Islet precursor cell (in vitro differentiated cells): ENCODE measurements around the gene ALKBH6.
"Not testable (repeated sequence)": the region's sequence is repeated elsewhere in the genome, so short reads cannot be mapped to it uniquely, and the experiment has no call there.

Experiments used
- DNase-seq: peaks from one replicate; pipeline ENCODE4 v3.0.0-alpha.2; 2018

ALKBH6 gene

DNA sequence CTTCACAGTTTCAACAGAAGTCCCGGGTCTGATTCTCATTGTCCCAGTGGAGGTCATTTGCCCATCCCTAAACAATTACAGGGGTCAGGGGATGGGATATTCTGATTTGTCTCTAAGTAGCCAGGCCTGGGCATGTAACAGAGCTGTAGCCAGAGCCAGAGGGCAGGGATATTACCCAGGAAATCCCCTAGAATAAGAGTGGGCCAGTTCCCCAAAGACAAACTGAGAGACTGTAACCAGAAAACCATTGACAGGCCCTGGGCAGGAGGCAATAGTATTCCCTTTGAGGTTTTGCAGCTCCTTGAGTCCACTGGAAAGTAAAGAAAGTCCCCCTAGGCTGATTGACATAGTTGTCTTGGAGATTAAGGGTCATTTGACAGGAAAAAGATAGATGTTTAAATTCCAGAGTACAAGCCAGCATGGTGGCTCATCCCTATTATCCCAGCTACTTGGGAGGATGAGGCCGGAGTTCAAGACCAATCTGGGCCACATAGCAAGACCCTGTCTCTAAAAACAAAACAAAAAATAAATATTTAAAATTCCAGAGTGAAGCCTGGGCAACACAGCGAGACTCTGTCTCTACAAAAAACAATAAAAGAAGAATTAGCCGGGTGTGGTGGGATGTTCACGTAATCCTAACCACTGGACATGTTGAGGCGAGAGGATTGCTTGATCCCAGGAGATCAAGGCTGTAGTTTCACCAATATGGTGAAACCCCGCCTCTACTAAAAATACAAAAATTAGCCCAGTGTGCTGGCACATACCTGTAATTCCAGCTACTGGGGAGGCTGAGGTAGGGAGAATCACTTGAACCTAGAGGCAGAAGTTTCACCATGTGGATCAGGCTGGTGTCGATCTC, 20.9 kb downstream of the ALKBH6 start:
- DNase-seq, result no peak

DNA sequence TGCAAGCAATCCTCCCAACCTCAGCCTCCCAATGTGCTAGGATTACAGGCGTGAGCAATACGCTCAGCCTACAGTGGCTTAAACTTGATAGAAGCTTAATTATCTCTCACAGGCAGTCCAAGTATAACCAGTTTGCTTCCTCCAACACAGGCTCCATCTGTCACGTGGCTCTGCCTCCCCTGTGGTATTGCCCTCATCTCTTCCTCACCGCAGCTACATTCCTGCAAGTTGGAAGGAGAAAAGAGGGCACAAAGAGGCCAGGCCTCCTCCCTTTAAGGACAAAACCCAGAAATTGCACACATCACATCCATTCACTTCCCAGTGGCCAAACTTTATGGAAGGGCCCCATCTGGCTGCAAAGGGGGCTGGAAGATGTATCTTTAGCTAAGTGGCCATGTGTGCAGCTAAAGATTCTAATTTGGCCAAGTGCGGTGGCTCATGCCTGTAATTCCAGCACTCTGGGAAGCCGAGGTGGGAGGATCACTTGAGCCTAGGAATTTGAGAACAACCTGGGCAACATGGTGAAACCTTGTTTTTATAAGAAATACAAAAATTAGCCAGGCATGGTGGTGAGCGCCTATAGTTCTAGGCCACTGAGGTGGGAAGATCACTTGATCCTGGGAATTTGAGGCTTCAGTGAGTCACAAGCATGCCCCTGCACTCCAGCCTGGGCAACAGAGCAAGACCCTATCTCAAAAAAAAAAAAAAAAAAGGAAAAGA, 22.1 kb downstream of the ALKBH6 start:
- DNase-seq, result no peak

DNA sequence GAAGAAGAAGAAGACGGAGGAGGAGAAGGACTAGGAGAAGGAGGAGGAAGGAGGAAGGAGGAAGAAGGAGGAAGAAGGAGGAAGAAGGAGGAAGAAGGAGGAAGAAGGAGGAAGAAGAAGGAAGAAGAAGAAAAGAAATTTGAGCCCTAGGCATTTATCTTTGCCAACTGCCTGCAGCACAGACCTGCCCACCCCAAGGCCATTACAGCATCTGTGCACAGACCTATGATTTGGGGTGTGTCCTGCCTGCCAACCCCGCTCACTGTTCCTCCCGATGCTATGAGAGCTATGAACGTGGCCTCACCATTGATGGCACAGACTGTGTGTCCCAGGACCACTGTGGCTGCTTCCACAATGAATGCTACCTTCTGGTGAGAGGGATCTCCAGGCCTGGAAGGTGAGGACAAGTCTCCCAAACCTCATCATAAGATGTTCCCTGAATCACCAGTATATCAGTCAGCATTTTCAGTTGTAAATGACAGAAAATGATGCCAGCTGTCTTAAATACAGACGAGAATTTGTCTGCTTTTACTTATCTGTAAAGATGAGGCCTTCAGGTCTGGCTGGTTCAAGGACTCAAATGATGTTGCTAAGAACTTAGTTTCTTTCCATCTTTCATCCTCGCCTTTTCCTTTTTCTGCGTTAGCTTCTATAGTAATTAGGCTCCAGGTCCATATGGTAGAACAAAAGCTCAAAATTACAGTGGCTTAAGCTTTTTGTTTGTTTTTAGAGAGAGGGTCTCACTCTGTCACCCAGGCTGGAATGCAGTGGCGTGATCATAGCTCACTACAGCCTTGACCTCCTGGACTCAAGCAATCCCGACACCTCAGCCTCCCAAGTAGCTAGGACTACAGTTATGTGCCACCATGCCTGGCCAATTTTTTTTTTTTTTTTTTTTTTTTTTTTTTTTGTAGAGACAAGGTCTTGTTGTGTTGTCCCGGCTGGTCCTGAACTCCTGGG, 23.0 kb downstream of the ALKBH6 start:
- DNase-seq, result no peak

- no peak for DNase-seq
Measured at GRCh38 chr19:35990156-35990555, 23.9 kb downstream of the ALKBH6 start.

DNA sequence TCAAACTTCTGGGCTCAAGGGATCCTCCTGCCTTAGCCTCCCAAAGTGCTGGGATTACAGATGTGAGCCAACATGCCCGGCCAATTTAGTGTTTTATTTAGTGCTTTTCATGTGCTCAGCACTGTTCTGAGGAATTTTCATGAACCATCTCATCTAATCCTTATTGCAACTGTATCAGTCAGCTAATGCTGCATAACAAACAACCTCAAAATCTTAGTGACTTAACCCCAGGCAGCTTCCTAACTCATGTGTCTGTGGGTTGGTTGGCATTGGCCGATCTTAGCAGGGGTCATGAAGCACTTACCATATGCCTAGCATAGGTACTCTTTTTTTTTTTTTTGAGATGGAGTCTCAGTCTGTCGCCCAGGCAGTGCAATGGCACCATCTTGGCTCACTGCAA, 25.2 kb downstream of the ALKBH6 start:
- DNase-seq, result no peak

DNA sequence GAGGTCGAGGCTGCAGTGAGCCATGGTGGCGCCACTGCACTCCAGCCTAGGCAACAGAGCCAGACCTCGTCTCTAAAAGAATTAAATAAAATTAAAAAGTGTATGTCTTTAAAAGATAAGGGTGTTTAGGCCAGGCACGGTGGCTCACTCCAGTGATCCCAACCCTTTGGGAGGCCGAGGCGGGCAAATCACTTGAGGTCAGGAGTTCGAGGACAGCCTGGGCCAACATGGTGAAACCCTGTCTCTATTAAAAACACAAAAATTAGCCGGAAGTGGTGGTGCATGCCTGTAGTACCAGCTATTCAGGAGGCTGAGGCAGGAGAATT, 26.5 kb downstream of the ALKBH6 start:
- DNase-seq, result no peak

GRCh38 chr19:35986664-35987570, 27.1 kb downstream of the ALKBH6 start:
- DNase-seq, result peak; percentile 79

DNA sequence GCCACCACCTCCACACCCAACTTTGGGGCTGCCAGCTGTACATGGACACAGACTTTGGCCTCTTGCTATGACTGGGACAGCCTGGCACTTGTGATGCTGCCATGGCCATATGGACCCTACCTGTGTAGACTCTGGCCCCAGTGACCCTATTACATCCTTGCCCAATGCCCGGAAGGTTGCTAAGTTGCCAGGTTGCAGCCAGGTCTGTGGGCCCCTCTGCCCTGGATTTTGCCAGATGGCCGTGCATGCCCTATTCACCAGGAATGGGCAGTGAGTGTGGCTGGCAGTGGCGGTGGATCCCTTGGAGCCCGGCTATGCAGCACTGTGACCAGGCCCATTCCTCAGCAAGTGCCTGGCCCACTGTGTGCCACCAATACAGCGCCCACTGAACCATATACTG, 27.9 kb downstream of the ALKBH6 start:
- no peak for DNase-seq

- no peak for DNase-seq
Measured at GRCh38 chr19:35983177-35983576, 30.8 kb downstream of the ALKBH6 start.

- DNase-seq, result not testable (repeated sequence)
Measured at GRCh38 chr19:35980997-35981396, 33.0 kb downstream of the ALKBH6 start.

GRCh38 chr19:35978832-35979365, 35.1 kb downstream of the ALKBH6 start:
- DNase-seq, result no peak

DNA sequence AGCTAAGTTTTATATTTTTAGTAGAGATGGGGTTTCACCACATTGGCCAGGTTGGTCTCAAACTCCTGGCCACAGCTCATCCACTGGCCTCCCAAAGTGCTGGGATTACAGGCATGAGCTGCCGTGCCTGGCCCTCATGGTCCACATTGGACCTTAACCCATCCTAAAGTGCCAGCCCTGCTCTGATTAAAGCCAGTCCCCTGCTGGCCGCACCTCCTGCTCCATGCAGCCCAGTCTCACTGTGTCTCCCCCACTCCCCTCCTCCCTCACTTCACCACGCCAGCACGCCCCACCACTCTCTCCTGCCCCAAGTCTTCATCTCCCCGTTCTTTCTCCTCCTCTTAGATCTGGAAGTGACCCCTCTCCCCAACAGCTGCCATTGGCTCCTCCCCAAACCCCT, 35.7 kb downstream of the ALKBH6 start:
- DNase-seq, result no peak

DNA sequence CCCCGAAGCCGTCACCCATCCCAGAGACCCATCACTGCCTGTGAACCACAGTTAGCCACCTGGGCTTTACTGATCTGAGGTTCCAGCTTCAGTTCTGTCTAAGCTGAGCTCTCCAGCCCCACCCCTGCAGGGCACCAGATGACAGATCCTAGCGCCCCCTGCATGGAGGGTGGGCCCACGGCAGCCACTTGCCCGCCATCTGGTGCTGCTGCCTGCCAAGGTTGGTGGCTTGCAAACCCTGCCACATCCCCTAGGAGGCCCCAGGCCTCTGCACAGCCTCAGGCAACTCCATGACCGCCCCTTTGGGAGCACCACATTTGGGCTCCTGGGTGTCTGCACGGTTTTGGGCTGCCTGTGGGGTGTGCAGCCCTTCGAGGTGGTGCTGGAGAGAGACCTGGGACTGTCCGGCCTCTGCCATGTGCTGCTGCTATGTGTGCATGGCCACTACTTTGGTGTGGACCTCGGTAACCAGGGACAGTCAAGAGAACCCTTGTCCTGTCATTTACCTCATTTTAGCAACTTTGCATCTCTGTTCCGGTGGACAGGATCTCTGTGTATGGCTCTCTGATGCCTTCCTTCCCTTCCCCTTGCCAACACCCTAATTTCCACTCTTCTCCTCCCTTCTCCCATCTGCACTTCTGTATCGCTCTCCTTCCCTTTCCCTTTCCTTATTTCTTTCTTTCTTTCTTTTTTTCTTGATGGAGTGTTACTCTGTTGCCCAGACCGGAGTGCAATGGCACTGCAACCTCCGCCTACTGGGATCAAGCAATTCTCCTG, 36.4 kb downstream of the ALKBH6 start:
- DNase-seq, result peak; percentile 65

DNA sequence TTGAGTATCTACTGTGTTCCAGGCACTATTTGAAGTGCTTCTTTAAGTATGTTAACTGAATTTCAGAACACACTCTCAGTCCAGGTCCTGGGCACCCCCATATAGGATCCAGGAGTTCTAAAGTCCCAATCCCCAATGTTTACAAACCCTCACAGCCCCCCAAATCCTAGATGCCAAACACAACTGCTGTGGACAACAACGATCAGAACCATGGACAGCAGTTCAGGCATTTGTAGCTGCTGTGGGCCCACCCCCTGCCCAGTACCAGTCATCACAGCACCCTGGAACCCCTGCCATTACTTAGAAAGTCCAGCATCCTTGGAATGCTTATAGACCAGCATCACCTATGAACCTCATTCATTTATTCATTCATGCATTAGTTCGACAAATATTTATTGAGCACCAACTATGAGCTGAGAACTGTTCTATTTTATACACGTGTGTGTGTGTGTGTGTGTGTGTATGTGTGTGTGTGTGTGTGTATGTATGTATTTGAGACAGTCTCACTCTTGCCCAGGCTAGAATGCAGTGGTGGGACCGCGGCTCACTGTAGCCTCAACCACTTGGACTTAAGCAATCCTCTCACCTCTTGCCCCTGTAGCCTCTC, 38.3 kb downstream of the ALKBH6 start:
- DNase-seq, result peak; percentile 68

- no peak for DNase-seq
Measured at GRCh38 chr19:35973487-35973886, 40.5 kb downstream of the ALKBH6 start.

DNA sequence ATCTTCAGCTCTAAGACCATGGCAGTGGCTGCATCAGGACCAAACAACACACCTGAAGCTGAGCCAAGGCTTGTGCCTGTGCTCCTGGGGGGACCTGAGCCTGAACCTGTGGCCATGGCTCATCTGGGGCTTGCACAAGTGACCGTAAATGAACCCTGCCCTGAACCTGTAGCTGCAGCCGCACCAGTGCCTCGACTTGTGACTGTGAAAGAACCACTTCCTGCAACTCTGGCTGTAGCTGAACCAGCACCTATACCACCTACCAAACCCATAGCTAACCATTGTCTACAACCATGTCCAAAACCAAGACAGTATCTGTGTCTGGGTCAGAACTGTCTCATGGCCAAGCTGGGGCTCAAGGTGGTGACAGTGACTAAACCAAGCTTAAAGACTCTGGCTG, 47.2 kb downstream of the ALKBH6 start:
- no peak for DNase-seq

DNA sequence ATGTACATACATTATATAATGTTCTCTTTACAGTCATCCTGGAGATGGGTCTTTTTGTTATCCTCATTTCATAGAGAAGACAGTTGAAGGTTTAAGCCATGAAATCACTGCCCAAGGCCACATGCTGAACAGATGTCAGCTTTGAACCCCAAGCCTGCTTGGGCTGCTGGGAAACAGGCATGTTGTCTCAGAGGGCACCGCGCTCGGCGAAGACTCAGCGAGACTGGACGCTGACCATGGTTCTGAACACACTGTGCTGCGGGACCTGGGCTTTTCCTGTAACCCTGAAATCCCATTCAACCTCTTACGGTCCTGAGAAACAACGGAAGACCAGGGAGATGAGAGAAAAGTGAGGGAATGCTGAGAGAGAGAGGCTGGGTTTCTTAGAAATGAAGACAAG, 50.5 kb downstream of the ALKBH6 start:
- DNase-seq, result peak; percentile 85

DNA sequence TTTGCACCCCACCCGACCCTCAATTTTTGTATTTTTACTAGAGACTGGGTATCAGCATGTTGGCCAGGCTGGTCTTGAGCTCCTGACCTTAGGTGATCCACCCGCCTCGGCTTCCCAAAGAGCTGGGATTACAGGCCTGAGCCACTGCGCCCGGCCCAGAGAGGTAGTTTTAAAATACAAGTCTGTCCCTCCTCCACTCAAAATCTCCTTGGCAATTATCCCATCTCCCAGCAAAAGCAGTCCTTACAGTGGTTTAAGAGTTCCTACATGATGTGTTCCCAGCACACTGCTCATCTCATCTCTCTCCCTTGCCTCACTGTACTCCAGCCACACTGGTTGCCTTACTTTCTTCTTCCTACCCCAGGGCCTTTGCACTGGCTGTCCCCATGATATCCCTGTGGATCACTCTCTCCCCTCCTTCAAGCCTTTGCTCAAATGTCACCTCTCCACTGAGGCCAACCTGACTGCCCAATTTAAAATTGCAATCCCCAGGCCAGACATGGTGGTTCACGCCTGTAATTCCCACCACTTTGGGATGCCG, 53.5 kb downstream of the ALKBH6 start:
- DNase-seq, result no peak

GRCh38 chr19:35959968-35960320, 54.1 kb downstream of the ALKBH6 start:
- no peak for DNase-seq
